ENCODE data around the gene OSBPL3.

DNA sequence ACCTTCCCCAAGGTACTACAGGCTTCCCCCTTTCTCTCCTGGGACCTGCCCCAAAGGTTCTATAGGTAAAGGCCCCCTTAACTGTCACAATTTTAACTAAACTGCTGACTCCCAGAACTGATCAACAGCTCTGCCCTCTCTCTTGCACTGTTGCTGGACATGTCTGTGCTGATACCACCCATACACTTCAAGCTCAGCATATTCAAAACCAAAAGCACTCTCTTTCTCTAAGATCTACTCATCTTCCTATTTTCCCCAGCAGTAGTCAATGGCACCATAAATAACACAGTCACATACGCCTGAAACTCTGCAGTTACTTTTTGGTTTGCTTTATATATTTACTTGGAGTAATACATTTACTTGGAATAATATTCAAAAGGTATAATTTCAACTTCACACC, 12.3 kb downstream of the OSBPL3 start:
- no peak for TF ChIP-seq CTCF (IDR thresholded peaks at IDR 0.05; ENCODE audit: poor library complexity, severe bottlenecking)
- no peak for TF ChIP-seq POLR2AphosphoS5 (IDR thresholded peaks at IDR 0.05)
- no peak for TF ChIP-seq EZH2 (IDR thresholded peaks at IDR 0.05; ENCODE audit: borderline replicate concordance, insufficient read depth, low read length, poor library complexity, severe bottlenecking)
- TF ChIP-seq EP300 (conservative IDR thresholded peaks at IDR 0.05; ENCODE audit: poor library complexity, severe bottlenecking): no peak
- TF ChIP-seq SMC3 (conservative IDR thresholded peaks at IDR 0.05; ENCODE audit: poor library complexity): no peak
- TF ChIP-seq TAF1 (IDR thresholded peaks at IDR 0.05; ENCODE audit: low read depth): no peak
- TF ChIP-seq RAD21 (conservative IDR thresholded peaks at IDR 0.05): no peak
- no peak for TF ChIP-seq REST (IDR thresholded peaks at IDR 0.05; ENCODE audit: borderline replicate concordance)

Data from neural cell (in vitro differentiated cells).